Glomerular endothelial cell (primary cell): ENCODE results near the gene LRP1B. TPM values are rescaled to one million over a fixed set of nuclear protein-coding genes. Genes with fewer than 3 reads are reported as not detected.
"Not testable (repeated sequence)": the region's sequence is repeated elsewhere in the genome, so short reads cannot be mapped to it uniquely, and the experiment has no call there.

Source experiments
- DNase-seq: peaks from one replicate; pipeline ENCODE4 v3.0.0-alpha.2; 2011; ENCODE audit warnings: low read depth, low spot score; ENCODE audit errors: extremely low read depth
- total RNA-seq: library from RNA; depleted of rRNA; stranded (reverse); fragments of >200 nt; gene quantifications from 2 replicates; pipeline ENCODE4 v1.2.3, GENCODE V29; 2015

The LRP1B gene
- total RNA-seq, 1 donor from 2014 or later = not detected

DNA sequence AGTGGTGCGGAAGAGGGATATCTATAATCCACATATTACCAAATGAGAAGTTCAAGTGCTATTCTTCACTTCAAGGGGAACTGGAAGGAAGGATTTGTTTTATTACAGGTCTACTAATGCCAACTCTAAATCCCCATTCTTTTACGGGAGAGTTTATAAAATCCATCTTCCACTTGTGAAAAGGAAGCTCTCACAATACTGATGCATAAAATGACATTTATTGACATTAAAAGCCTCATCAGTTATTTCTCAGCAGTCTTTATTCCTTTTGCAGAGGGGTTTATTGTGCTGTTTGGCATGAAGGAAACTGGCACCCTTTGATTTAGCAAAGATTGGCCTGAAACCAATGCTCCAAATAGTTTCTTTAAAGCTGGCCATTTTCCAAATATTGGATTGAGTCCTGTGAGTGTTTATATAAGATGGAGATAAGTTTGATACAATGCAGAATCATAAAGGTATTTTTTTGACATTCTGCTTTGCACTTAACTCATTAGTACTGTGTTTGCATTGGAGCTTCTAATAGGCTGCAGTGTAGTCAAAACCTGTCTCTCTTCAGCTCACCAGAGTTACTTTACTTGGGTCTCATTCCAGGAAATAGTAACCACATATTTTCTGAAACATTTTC is 26.6 kb downstream of the LRP1B start:
- no peak for DNase-seq

DNA sequence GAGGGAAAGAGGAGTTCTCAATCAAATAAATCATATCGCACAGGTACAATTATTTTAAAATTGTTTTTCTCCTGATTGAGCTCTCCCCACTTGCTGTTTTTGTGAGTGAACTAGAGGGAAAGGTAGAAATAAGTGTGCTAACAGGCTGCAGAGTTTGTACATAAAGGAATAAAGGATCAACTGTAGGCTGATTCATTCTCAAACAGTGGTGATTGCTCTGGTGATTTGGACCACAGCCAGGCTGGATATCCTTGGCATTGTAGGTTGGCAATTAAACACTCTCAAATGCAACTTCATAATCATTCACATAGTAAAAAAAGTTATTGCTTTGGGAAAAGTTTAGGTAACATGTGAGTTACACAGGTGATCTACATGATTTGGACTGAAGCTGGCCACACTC is 29.8 kb downstream of the LRP1B start:
- DNase-seq = no peak

DNA sequence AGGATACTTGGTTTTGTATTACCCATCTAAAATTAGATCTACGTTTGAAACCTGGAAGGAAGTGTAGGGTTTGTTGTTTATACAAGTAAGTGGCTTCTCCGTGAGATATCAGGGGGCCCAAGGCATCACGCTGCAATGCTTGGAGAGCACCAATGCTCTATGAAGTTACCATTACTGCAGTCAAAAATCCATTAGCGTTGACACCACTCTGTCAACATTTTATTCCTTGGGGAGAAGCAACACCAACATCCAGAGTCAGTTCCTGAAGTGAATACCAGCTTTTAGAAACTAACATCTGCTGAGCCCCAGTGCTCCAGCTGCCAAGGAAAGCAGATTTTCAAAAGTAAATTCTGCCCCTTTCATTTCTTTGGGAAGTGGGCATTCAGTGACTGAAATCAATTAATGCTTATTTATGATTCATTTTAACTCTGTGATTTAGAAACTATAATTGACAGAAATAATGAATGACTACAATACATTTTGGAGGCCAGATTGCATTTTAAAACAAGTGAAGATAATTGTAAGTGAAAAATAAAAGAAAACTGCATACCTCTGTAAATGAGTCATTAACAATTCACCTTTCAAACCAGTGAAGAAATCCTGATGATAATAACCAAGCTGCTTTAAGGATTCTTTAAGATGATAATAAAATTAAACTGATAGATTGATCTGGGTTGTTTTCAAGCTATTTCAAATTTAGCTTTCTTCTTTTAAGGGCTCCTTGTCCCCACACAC is 30.5 kb downstream of the LRP1B start:
- no peak for DNase-seq

- no peak for DNase-seq
These were observed 33.1 kb downstream of the LRP1B start for GRCh38 chr2:142097711-142098110.

DNA sequence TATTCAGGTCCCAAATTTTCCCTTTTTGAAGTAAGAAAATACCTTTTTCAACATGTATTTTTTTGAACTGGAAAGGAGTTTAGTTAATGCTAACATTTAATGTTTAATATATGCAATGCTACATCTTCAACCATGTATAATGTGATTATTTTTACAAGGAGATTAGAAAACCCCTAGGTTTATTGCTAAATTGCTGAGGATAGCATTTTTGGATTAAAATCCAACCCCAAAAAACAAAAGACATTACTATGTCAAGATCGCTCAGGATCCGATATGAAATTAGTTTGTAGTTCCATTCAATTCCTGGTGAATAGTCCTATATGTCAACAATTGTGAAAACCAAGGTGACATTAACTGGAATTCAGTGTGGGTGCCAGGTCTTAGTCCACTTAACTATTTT is 35.2 kb downstream of the LRP1B start:
- DNase-seq = no peak

GRCh38 chr2:142094233-142094632 is 36.6 kb downstream of the LRP1B start:
- DNase-seq = no peak

DNA sequence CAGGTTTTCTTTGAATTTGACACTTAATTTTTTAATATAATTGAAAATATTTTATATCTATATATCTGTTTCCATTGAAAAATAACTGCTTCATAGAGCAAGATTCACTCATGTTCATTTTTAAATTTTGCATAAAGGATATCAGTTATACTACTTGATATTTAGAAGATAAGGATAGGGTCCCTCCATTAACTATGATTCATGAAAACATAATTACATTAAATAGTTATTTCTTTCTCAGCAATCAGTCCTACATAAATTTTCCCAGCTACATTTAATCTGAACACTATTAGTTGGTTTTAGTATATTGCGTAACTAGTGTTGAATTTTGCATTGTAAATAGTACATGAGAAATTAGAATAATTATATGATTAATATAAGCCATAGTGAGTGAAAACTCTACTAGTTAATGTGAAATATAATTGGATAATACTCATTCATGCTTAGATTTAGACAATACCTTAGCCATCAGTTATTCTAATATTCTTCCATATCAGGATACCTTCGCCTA is 42.7 kb downstream of the LRP1B start:
- no peak for DNase-seq

GRCh38 chr2:142087585-142087984 is 43.2 kb downstream of the LRP1B start:
- not testable (repeated sequence) for DNase-seq

DNA sequence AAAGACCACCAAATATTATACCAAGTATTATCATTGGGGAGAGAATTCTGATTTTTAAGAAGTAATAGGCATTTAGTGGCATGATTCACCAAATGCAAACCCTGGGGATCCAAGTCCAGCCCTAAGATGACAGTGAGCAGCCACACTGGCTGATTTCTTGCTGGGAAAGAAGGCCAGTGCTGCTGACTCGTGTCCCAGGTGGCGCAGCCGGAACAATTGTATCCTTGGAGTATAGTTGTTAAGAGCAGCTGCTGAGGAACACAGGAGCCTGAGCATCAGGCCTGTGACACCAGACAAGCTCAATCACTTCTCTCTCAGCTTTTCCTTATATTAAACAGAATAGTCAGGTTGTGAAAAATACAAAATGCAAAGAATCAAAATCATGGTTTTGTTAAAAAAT is 48.4 kb downstream of the LRP1B start:
- no peak for DNase-seq

DNA sequence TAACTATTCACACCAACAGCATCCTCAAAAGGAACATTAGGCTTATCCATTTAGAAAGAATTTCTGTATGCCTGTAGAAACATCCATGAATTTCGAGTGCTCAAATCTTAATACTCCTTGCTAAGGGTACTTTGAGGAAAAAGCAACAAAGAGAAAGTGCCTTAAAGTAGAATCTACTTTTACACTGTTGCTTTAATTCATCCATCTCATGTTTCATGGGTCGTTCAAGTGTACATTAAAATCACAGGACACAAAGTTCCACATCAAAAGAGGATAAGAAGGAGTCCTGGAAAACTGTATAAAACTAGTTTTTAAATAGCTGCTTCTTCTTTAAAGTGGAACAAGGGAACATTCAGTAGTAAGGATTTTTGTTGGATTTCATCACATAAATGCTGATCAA is 54.5 kb downstream of the LRP1B start:
- DNase-seq = no peak

- DNase-seq = no peak
These were observed 55.0 kb downstream of the LRP1B start for GRCh38 chr2:142075826-142076225.

GRCh38 chr2:142069251-142069888 is 61.4 kb downstream of the LRP1B start:
- DNase-seq = no peak

- no peak for DNase-seq
These were observed 65.1 kb downstream of the LRP1B start for GRCh38 chr2:142065700-142066099.

DNA sequence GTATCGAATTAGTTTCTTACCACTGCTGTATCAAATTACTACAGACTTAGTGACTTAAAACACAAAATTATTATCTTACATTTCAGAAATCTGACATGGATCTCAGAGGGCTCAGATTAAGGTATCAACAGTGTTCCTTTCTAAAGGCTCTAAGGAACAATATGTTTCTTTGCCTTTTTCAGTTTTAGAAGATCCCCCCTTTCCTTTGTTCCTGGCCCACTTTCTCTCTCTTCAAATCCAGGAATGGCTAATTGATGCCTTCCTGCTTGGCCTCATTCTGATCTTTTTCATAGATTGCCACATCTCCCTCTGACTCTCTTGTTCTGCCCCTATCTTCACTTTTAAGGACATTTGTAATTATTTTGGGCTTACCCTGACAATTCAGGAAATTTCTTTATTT is 65.7 kb downstream of the LRP1B start:
- no peak for DNase-seq

DNA sequence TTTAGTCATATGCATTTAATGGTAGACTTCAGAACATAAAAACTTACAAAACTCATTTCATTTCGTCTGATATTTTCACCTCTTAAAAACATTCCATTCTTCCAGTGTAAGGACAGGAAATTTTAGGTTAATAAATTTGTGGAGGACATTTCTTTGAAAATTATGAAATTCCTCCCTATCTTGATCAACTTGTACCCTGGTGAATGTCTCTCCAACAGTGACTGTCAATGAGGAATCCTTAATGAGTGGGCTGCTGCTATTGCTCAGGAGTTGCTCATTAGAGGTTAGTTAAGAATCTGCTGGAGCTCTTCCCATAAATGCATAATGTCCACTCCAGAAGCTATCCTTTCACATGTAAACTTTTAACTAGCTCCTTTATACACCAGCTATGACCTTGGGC is 69.1 kb downstream of the LRP1B start:
- no peak for DNase-seq

- no peak for DNase-seq
These were observed 72.7 kb downstream of the LRP1B start for GRCh38 chr2:142058149-142058548.

DNA sequence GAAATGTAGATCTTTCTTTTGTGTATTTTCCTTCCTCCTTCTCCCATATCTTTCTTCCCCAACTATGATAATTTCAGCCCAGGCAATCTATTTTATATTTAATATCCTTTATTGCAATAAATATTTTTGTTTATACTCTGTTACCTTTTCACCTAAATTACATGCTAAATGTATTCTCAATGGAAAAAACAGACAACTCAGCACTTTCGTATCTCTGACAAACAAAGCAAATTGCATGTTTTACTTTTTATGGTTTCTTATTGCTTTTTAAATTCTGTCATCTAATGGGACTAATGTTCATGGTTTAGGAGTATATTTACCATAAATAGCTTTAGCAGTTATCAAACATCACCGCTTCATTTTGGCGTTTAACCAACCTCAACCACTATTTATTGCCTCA is 74.0 kb downstream of the LRP1B start:
- DNase-seq = no peak

DNA sequence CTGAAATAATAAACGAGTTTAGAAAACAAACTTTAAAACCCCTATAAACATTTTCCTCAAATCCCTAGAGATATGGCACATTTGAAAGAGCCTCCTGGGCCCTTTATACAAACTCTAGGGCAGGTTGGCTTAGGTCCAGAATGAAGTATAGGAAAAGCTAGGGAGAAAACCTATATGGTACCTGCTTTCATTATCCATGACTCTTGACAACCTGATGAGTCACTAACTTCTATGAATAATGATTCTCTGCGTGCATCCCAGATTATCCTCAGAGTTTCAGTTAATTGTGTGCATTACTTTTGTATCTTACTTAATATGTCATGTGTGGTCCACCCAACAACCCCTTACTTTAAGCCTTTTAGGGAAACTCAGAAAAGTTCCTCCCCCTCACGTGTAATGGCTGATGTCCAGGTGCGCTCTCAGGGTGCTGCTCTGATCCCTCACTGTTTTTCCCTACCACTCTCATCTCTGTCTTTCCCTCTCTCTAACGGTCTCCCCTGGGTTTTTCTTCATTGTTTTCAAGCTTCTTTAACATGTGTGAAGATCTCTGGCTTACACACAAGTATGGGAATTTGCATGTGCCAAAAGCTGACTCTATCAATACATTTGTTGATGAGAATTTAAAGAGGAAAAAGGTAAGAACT is 78.5 kb downstream of the LRP1B start:
- DNase-seq = no peak

DNA sequence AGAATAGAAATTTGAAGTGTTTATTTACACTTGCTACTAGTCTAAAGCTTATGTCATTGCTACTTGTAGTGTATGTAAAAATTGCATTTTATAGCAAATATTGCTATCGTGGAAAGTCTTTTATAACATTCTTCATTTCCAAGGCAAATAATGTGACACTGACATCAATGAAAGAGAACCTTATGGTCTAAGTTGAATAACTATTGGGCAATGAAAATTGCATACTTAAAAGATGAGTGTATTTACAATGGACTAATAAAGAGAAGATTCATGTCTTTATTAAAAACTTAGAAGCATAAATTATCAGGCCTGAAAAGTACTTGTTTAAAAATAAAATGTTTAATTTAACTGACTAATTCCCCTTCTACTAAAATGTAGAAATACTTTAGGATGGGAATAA is 82.2 kb downstream of the LRP1B start:
- no peak for DNase-seq

- DNase-seq = no peak
These were observed 85.2 kb downstream of the LRP1B start for GRCh38 chr2:142045641-142046040.

- no peak for DNase-seq
These were observed 86.6 kb downstream of the LRP1B start for GRCh38 chr2:142044197-142044596.
